WI38 (cell line): ENCODE measurements around the gene LTBP2.

Experiments used
- H3K4me3 ChIP-seq: 2 replicates; pipeline ENCODE4 v1.5.1; 2011; ENCODE audit warnings: low read depth, mild to moderate bottlenecking, control low read depth, low read length
- TF ChIP-seq, protein P1 (sequence below): IDR thresholded peaks from 2 replicates; pipeline ENCODE4 v1.5.1; 2012; ENCODE audit warnings: low read depth, mild to moderate bottlenecking, control low read depth, low read length

LTBP2 gene

DNA sequence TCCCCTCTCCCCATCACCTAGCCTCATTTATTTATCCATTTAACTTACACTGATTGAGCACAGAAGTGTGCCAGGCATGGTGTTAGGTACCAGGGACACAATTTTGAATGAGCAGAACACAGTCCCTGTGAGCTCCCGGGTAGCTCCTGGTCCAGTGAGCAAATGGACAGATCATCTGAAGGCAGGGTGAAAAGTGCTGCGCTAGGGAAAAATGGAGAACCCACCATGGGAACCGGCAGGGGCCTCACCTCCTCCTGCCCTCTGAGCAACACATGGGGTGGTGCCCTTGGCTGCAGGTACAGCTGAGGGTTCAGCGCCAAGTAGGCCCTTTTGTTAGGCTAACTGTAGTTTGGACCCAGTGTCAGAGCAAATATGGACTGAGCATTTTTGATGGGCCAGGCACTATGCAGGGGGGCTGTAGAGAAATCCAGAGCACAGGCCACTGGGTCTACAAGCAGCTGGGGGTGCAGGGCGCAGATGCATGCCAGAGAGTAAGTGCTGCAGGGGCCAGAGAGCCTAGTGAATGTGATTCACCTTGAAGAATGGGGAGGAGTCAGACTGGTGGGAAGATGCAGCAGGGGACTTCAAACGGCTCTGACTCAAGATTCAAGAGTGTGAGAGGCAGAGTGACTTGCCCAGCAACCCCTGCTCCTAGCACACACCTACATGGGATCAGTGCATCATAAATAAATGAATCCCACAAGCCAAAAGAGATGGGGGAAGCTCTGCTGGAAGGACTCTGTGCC is 28.2 kb downstream of the LTBP2 start:
- TF ChIP-seq, protein P1, sequence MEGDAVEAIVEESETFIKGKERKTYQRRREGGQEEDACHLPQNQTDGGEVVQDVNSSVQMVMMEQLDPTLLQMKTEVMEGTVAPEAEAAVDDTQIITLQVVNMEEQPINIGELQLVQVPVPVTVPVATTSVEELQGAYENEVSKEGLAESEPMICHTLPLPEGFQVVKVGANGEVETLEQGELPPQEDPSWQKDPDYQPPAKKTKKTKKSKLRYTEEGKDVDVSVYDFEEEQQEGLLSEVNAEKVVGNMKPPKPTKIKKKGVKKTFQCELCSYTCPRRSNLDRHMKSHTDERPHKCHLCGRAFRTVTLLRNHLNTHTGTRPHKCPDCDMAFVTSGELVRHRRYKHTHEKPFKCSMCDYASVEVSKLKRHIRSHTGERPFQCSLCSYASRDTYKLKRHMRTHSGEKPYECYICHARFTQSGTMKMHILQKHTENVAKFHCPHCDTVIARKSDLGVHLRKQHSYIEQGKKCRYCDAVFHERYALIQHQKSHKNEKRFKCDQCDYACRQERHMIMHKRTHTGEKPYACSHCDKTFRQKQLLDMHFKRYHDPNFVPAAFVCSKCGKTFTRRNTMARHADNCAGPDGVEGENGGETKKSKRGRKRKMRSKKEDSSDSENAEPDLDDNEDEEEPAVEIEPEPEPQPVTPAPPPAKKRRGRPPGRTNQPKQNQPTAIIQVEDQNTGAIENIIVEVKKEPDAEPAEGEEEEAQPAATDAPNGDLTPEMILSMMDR: no peak

DNA sequence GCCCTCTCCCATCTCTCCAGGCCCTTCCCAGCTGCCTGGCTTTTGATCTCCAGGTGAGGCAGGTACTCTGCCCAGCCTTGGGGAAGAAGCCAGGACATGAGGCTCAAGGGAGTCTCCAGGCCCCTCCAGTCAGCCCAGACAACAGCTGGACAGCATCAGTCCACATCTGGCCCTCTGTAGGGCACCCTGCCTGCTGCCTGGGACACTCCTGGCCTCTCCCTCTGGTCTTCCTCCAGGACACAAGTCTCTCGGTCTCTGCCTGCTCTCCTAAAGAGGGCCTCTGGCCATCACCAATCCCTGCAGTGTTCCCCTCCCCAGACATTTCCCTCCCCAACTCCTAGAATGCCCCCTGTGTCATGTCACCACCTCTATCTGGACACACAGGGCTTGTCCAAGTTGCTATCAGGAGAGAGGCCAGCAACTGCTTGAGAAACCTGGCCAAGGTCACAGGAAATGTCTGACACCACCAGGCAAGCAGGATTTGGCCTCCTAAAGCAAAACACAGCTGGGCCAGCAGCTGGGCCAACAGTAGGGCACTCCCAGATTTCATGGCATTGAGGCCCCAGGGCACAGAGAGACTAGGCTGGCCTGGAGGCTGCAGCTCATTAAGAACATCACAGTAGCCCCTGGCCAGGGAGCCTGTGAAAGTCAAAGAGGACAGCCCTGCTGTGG is 29.0 kb downstream of the LTBP2 start:
- TF ChIP-seq, protein P1: no peak

More for the DNA sequence above, 28.2 kb downstream of the LTBP2 start:
- H3K4me3 ChIP-seq: no peak overlapping the region

DNA sequence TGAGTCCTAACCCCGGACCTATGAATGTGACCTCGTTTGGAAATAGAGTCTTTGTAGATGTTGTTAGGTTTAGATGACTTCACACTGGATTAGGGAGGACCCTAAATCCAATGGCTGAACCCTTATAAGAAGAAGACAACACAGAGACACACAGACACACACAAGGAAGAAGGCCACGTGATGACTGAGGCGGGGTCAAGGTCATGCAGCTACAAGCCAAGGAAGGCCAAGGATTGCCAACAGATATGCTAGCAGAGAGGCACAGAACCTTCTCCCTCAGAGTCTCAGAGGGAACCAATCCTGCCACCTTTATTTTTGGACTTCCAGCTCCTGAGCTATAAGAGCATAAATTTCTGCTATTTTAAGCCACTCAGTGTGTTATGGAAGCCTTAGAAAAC is 31.8 kb downstream of the LTBP2 start:
- TF ChIP-seq, protein P1: no peak
- H3K4me3 ChIP-seq: no peak overlapping the region

More for the DNA sequence above, 29.0 kb downstream of the LTBP2 start:
- H3K4me3 ChIP-seq: no peak overlapping the region

DNA sequence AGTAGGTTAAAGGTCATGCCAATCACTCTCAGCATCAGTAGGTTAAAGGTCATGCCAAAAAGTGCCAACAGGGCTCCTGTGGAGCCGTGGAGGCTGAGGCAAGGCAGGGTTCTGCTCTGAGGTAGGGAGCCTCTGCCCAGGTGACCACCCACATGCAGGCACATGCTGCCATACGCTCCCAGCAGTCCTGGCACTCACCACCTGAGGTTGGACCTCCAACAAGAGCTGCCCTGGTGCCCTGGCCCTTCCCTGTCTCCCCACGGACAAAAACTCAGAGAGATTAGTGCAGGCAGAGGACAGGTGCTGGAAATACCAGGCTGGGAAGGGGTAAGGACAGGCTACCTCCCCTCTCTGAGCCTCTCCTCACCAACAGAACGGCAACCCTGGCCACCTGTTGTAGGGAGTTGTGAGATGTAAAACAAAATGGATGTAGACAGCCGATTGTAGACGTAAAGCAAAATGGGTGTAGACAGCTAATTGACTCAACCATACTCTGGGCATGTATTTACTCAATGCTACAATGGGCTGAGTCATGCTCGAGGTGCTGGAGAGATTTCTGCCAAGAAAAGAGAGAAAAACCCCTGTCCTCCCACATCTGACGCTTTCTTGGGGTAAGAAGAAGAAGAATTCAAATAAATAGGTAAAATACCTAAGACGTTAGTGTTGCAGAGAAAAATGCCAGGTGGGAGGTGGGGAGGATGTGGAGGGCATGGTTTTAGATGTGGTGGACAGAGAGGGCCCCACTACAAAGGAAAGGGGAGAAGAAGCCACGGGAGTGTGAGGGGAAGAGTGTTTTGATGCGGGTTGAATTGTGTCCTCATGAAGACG is 32.4 kb downstream of the LTBP2 start:
- TF ChIP-seq, protein P1: no peak
- H3K4me3 ChIP-seq: no peak overlapping the region

DNA sequence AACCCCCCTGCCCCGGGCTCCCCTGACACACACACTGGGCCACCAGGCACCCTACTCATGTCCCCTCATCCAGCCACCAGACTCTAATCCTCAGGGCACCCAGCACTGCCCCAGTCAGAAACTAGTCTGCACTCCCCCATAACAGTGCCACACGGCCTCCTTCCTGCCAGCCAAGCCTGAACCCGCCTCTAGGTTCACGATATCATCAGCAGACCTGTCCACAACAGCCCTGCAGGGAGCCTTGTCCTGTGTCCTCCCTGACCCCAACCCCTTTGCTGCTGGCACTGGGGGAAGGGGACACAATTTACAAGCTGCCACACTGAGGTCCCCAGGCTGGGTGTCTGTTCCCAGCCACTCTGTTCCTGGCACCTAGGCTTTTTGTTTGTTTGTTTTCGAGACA is 33.6 kb downstream of the LTBP2 start:
- TF ChIP-seq, protein P1: no peak
- no peak overlapping the region for H3K4me3 ChIP-seq

DNA sequence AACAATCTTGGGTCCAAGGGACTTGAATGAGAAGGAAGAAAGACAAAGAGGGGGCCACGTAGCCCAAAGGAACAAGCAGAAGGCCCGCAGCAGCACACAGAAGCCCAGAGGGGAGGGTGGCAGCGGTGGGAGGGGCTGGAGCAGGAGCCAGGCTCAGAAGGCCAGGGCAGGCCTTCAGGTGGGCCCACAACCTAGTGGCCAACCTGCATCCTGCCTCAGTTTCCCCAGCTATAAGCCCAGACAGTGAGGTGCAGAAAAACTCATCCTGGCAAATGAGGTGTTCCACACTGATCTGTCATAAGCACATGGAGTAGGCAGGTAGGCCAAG is 34.1 kb downstream of the LTBP2 start:
- no peak overlapping the region for H3K4me3 ChIP-seq
- TF ChIP-seq, protein P1: no peak
